ENCODE measurements around the gene TPI1.

The TPI1 gene

GRCh38 chr12:6828781-6829535, 38.4 kb upstream of the TPI1 start:
- DNase-seq (ENCODE audit: low read depth), result no peak

GRCh38 chr12:6829536-6830220, 37.7 kb upstream of the TPI1 start:
- DNase-seq (ENCODE audit: low read depth), result no peak

GRCh38 chr12:6830286-6830890, 36.9 kb upstream of the TPI1 start:
- no peak for DNase-seq (ENCODE audit: low read depth)

- DNase-seq (ENCODE audit: low read depth), result no peak
These were observed 36.3 kb upstream of the TPI1 start for GRCh38 chr12:6830999-6831398.

- no peak for DNase-seq (ENCODE audit: low read depth)
These were observed 35.8 kb upstream of the TPI1 start for GRCh38 chr12:6831450-6831995.

- no peak for DNase-seq (ENCODE audit: low read depth)
These were observed 35.2 kb upstream of the TPI1 start for GRCh38 chr12:6832125-6832524.

GRCh38 chr12:6833189-6833890, 34.0 kb upstream of the TPI1 start:
- no peak for DNase-seq (ENCODE audit: low read depth)

GRCh38 chr12:6834254-6834653, 33.1 kb upstream of the TPI1 start:
- DNase-seq (ENCODE audit: low read depth), result no peak

GRCh38 chr12:6834873-6835272, 32.5 kb upstream of the TPI1 start:
- no peak for DNase-seq (ENCODE audit: low read depth)

- no peak for DNase-seq (ENCODE audit: low read depth)
These were observed 30.5 kb upstream of the TPI1 start for GRCh38 chr12:6836851-6837250.

GRCh38 chr12:6837370-6838060, 29.8 kb upstream of the TPI1 start:
- DNase-seq (ENCODE audit: low read depth), result no peak

- DNase-seq (ENCODE audit: low read depth), result no peak
These were observed 28.5 kb upstream of the TPI1 start for GRCh38 chr12:6838854-6839253.

- no peak for DNase-seq (ENCODE audit: low read depth)
These were observed 27.7 kb upstream of the TPI1 start for GRCh38 chr12:6839482-6840201.

GRCh38 chr12:6840330-6840729, 27.0 kb upstream of the TPI1 start:
- no peak for DNase-seq (ENCODE audit: low read depth)

- no peak for DNase-seq (ENCODE audit: low read depth)
These were observed 26.4 kb upstream of the TPI1 start, which contains the start of gene GNB3 for GRCh38 chr12:6840761-6841515. GNB3 (plus strand) TSS chr12:6840925; CDS start chr12:6841288, 363 bp downstream.

- no peak for DNase-seq (ENCODE audit: low read depth)
These were observed 25.3 kb upstream of the TPI1 start for GRCh38 chr12:6842075-6842474.

GRCh38 chr12:6843118-6843902, 24.0 kb upstream of the TPI1 start:
- no peak for DNase-seq (ENCODE audit: low read depth)

- no peak for DNase-seq (ENCODE audit: low read depth)
These were observed 21.9 kb upstream of the TPI1 start for GRCh38 chr12:6845395-6845794.

- DNase-seq (ENCODE audit: low read depth), result no peak
These were observed 20.9 kb upstream of the TPI1 start for GRCh38 chr12:6846316-6846869.
